ENCODE results near the gene C1QL1.
A peak's percentile ranks its signal among the peaks of the same experiment; 100 is the strongest.

C1QL1 gene

DNA sequence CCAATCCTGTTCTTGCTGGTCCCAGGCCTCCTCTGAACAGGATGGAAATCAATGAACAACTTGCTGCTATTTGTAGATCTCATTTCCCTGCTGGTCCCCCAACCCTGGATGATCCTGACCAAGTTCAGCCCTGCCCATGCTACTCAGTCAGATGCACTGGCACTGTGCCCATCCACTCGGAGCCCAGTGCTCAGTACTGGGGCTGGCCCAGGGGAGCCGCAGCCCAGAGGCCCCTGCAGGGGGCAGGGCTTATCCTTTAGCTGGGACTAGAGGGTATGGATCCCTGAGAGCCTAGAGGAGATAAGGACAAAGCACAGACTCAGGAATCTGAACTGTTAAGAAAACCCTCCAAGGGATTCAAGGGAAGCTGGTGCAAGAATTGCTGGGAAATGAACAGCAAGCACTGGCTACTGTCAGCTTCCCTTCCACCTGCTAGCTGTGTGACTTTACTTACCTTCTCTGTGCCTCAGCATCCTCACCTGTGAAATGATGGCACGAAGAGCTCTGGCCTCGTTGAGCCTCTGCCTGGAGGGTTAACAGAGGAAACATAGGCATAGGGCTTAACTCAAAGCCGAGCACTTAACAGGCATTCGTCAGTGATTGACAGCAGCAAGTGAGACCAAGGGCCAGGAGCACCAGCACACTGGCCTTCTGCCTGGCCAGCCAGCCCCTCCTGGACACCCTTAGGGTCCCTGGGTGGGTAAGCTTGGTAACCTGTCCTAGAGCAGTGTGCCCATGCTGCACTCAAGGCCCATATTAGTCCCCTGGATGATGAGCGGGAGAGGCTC lies 29.8 kb upstream of the C1QL1 start:
- no peak for DNase-seq (ENCODE audit: low spot score in 2 of 2)
- ATAC-seq, result no peak
- Mint-ChIP-seq H3K27ac (no peak overlapping the region), H3K36me3 (no peaks in the 10 kb centered on the region), H3K9me3 (peaks cover 3% of the 10 kb centered on the region), H3K4me1 (peaks cover 4% of the 10 kb centered on the region), H3K4me3 (no peak overlapping the region)

DNA sequence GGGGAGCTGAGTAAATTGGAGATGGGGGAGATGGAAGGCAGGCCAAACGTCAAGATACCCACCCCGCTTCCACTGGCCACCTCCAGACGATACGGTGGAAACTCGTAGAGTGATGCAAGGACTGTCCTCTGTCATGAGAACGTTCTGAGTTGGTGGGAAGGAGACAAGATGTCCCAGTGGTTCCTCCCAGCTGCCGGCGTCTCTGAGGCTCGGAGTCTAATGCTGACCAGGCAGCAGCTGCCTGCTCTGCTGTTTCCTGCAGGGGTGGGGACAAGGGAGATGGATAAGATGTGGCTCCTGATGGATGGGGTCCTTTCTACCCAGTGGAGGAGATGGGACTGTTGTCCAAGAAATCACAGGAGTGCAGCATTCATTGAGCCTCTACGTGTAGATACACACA lies 28.2 kb upstream of the C1QL1 start:
- H3K27ac Mint-ChIP-seq, result no peak overlapping the region
- H3K36me3 Mint-ChIP-seq, result no peaks in the 10 kb centered on the region
- peaks cover 4% of the 10 kb centered on the region for H3K4me1 Mint-ChIP-seq
- no peak for ATAC-seq
- H3K4me3 Mint-ChIP-seq, result no peak overlapping the region
- no peak for DNase-seq (ENCODE audit: low spot score in 2 of 2)
- H3K9me3 Mint-ChIP-seq, result peaks cover 3% of the 10 kb centered on the region

DNA sequence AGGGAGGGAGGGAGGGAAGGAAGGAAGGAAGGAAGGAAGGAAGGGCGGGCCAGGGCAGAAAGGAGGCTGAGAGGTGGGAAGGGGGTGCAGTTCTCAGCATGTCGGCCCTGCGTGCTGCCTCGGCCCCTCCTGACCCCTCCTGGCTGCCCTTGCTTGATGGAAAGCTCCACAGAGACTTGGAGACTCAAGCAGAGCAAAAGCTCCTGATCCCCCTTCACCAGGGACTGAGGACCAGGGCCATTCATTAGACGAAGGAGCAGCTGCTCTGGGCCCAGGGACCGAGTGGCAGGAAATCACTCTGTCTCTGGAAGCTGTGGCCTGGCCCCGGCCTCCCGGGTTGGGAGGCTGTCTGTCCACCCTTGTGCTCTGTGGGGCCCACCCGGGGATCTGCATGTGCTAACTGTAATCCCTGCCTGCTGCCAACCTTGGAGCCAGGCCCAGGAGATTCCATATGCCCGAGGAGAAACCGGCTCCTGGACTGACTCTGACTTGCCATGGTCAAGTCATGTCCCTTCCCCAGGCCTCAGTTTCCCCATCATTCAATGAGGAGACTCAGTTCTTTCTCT lies 27.4 kb upstream of the C1QL1 start:
- H3K9me3 Mint-ChIP-seq, result peaks cover 3% of the 10 kb centered on the region

DNA sequence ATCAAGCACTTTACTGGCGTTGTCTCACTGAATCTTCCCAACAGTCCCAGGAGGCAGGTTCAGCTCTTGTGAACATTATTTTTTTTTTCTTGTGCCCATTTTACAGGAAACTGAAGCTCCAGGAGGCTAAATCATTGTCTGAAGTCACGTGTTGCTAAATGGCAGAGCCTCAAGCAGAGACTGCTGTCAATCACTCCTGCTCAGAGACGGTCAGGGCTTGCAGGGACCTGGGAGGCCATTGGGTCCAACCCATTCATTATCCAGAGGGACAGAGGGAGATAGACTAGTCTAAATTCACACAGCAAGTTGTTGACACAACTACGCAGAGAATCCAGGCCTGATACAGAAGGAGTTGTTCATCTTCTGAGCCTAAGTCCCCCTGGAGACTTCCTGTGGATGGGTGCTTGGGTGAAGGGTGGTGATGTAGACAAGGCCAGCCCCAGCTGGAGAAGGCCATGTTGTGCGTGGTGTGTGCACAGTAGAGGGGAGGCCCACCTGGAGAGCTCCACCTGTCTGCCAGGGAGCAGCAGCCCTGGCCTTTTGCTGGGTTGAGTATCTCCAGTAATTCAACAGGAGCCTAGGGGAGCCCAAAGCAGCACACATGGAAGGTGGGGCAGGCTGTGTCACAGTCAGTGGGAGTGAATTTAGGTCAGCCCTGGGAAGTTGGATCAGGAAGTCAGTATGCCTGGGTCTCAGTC lies 24.3 kb upstream of the C1QL1 start:
- peaks cover 4% of the 10 kb centered on the region for H3K4me1 Mint-ChIP-seq
- DNase-seq (ENCODE audit: low spot score in 2 of 2) (no peak), ATAC-seq (no peak)
- no peaks in the 10 kb centered on the region for H3K36me3 Mint-ChIP-seq
- no peak overlapping the region for H3K27ac Mint-ChIP-seq
- no peaks in the 10 kb centered on the region for H3K9me3 Mint-ChIP-seq
- H3K4me3 Mint-ChIP-seq, result no peak overlapping the region

More for the DNA sequence above, 27.4 kb upstream of the C1QL1 start:
- Mint-ChIP-seq H3K4me1 (peaks cover 4% of the 10 kb centered on the region), H3K27ac (no peak overlapping the region), H3K36me3 (no peaks in the 10 kb centered on the region), H3K4me3 (no peak overlapping the region)
- DNase-seq (ENCODE audit: low spot score in 2 of 2), result no peak
- no peak for ATAC-seq

DNA sequence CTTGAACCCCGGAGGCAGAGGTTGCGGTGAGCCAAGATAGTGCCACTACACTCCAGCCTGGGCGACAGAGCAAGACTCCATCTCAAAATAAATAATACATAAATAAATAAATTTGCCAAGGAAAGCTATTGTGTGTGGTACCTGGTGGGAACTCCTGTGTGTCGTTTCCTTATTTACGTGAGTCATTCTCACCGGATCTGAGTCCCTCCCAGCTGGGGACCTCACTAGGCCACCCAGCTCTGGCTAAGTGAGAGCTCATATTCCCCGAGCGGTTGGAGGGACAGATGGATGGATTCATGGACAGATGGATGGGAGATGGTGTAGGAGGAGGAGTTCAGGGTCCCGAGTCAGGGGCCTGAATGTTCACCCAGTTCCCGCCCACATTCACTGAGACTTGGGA lies 22.9 kb upstream of the C1QL1 start:
- Mint-ChIP-seq H3K9me3 (no peaks in the 10 kb centered on the region), H3K4me1 (peaks cover 4% of the 10 kb centered on the region), H3K27ac (no peak overlapping the region), H3K36me3 (no peaks in the 10 kb centered on the region), H3K4me3 (no peak overlapping the region)
- ATAC-seq (no peak), DNase-seq (ENCODE audit: low spot score in 2 of 2) (no peak)

DNA sequence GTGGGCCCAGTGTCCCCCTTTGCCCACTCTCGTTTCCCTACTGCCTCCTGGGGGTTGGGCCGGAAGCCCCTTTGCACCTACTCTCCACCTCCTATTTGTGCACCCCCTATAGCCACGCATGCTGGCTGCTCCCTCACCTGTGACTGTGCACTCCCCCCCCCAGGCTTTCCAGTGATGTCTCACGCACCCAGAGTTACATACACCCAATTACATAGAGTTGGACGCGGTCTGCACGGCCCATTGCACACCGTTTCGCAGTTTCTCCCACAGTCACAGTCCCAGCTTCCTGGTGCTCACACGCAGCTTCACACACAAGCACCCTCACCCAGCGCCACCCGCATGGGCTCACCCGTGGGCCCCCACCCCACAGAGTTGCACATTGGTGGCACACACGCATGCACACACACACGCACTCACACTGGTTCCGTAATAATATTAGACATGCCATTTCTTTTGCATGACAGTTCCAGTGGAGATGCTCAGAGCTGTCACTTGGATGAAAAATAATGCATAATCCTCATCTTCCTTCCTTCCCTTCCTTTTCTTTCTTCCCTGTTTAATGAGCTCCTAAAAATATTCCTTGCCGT lies 21.5 kb upstream of the C1QL1 start:
- Mint-ChIP-seq H3K36me3 (peaks cover 9% of the 10 kb centered on the region), H3K27ac (peak overlapping the region; percentile 53), H3K4me1 (no peaks in the 10 kb centered on the region), H3K9me3 (no peaks in the 10 kb centered on the region), H3K4me3 (no peak overlapping the region)
- DNase-seq (ENCODE audit: low spot score in 2 of 2), result no peak
- no peak for ATAC-seq

DNA sequence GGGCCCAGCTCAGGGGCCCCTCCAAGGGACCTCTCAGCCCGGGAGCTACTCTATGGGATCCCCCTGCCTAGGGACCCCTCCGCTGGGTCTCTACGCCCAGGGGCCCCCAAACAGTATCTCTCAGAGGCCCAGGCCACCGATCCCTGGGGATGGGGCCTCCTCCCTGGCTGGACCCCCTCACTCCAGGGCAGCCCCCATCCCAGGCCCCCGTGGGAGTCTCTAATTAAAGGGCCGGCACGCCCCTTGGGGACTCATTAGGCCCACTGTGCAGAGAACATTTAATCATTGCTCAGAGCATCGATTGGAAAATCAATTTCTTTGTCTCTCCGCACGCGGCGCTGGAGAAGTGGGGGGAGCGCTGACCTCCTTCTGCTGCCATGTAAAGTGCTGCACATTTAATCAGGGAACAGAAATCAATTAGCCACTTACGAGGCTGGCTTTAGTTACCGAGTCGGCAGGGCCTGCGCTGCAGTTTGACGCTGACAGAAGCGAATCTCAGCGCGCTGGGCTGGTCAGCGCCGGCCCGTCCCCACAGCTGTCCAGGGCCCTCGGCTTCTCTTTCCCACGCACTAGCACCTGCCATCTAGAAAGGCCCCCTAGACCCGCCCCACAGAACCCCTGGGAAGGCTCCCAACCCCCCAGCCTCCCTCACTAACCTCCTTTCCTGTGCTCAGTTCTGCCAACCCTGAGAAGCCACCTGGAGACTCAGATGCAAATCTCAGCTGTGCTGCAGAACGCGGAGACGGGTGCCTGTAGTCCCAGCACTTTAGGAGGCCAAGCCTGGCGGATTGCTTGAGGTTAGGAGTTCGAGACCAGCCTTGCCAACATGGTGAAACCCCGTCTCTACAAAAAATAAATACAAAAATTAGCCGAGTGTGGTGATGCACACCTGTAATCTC lies 20.2 kb upstream of the C1QL1 start:
- H3K4me3 Mint-ChIP-seq, result no peak overlapping the region
- ATAC-seq, result no peak
- H3K4me1 Mint-ChIP-seq, result no peaks in the 10 kb centered on the region
- H3K27ac Mint-ChIP-seq, result no peak overlapping the region
- DNase-seq (ENCODE audit: low spot score in 2 of 2), result no peak
- no peaks in the 10 kb centered on the region for H3K9me3 Mint-ChIP-seq
- H3K36me3 Mint-ChIP-seq, result peaks cover 16% of the 10 kb centered on the region

DNA sequence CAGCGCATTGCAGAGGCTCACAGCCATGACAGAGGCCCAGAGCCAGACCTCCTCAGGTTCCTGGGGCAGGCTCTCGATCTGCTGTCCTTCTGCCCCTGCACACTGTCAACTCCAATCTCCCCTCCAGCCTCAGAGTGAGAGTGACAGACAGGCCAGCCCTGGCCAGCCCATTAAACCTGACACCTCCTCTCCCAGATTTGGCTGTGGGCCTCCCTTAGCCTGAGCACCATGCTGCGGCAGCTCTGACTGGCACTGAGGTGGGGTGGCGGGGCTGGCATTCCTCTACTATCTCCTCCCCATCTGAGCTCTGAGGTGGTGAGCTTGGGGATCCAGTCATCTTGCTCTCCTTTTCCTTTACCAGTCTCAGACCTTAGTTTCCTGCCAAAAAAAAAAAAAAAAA lies 15.5 kb upstream of the C1QL1 start:
- Mint-ChIP-seq H3K9me3 (no peaks in the 10 kb centered on the region), H3K36me3 (peaks cover 23% of the 10 kb centered on the region), H3K27ac (peak overlapping the region; percentile 26), H3K4me1 (no peaks in the 10 kb centered on the region), H3K4me3 (no peak overlapping the region)
- ATAC-seq (no peak), DNase-seq (ENCODE audit: low spot score in 2 of 2) (no peak)

DNA sequence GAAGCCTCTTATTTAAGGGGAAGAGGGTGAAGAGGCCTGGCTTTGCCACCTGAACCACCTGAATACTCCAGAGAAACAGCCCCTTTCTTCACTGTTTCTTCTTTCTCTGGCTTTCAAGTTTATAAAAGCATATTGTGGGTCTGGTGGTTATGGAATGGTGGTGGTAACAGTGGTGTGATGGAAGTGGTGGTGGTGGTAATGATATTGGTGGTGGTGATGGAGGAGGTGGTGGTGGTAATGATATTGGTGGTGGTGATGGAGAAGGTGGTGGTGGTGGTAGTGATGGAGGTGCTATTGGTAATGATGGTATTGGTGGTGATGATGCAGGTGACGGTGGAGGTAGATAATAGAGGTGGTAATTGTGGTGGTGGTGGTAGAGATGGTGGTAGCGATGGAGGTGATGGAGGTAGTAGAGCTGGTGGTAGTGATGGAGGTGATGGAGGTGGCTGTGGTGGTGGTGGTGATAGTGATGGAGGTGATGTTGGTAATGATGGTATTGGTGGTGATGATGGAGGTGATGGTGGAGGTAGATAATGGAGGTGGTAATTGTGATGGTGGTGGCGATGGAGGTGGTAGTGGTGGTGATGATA lies 14.1 kb upstream of the C1QL1 start:
- Mint-ChIP-seq H3K36me3 (peaks cover 23% of the 10 kb centered on the region), H3K27ac (no peak overlapping the region)
- no peak for ATAC-seq

DNA sequence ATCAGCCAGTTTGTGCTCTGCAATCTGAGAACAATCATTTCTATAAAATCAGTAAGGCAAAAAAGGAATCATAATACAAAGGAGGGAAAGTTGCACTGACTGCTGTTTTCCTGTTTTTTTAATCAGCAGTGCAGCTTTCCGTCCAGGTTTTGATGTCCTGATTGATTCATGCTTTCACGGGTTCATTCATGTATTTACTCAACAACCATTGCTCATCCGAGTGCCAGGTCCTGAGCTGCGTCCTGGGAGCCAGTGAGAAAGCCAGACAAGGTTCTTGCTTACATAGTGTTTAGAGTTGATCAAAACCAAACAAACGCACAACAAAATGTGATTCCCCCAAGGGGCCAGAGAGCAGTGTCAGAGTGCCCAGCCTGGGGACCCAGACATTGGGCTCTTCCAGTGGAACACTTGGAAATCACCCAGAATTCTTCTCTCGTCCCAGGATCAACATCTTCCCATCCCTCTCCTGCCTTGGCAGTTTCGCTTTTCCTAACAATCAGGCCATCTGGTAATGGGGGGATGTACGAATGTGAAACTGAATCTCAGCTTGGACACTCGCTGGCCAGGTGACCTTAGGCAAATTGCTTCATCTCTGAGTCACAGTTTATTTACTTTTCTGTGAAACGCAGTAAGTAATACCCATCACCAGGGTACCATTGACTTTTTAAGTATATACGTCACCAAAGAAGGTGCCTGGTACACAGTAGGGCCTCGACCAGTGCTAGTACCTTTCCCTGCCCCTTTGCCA lies 13.3 kb upstream of the C1QL1 start:
- peak; percentile 63 for ATAC-seq
- no peak for DNase-seq (ENCODE audit: low spot score in 2 of 2)
- Mint-ChIP-seq H3K4me3 (no peak overlapping the region), H3K27ac (no peak overlapping the region), H3K4me1 (no peaks in the 10 kb centered on the region), H3K9me3 (no peaks in the 10 kb centered on the region), H3K36me3 (peaks cover 23% of the 10 kb centered on the region)

More for the DNA sequence above, 14.1 kb upstream of the C1QL1 start:
- DNase-seq (ENCODE audit: low spot score in 2 of 2), result no peak
- Mint-ChIP-seq H3K4me1 (no peaks in the 10 kb centered on the region), H3K4me3 (no peak overlapping the region), H3K9me3 (no peaks in the 10 kb centered on the region)

DNA sequence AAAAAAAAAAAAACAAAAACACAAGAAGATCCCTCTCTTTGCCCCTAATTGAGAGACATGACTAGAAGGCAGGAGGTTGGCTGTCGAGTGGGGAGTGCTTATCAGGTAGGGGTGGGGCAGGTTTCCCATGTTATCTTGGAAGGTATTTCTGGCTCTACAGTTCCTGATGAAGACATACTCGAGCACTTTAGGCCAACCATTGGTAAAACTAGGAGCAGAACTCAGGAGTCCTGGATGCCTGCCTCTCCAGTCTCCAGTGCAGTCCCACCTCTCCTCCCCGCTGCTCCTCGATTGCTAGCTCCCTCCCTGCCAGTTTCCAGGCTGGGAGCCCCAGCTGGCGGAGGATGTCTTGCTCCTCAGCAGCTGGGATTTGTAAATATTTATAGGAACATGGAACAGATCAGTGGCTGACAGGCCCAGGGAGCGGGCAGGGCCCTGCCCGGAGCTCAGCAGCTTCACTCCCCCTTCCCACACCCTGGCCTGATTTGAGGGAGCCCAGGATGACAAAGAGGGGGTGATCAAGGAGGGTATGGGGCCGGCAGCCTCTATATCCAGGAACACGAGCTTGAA lies 11.4 kb upstream of the C1QL1 start:
- no peak for DNase-seq (ENCODE audit: low spot score in 2 of 2)
- Mint-ChIP-seq H3K9me3 (no peaks in the 10 kb centered on the region), H3K4me1 (no peaks in the 10 kb centered on the region), H3K36me3 (peaks cover 14% of the 10 kb centered on the region), H3K27ac (no peak overlapping the region), H3K4me3 (no peak overlapping the region)
- ATAC-seq, result no peak

DNA sequence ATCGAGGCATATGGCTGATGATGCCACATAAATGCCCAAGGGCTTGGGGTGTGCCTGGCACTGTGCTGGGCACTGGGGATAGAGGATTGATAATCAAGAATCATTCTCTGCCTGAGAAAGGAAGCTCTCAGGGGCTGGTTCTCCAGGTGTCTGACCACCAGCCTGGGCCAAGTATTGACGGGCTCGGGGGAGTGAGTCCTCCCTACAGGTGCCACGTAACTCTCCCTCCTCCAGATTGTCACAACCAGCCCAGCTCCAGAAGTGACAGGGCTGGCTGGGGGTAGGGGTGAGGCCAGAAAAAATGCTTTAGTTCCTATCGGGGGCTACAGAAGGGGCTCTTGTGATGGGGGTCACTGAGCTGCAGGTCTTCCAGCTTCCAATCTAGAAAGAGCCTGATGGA lies 10.7 kb upstream of the C1QL1 start:
- DNase-seq (ENCODE audit: low spot score in 2 of 2), result no peak
- Mint-ChIP-seq H3K4me1 (no peaks in the 10 kb centered on the region), H3K36me3 (peaks cover 11% of the 10 kb centered on the region), H3K9me3 (no peaks in the 10 kb centered on the region), H3K27ac (no peak overlapping the region), H3K4me3 (no peak overlapping the region)
- no peak for ATAC-seq

DNA sequence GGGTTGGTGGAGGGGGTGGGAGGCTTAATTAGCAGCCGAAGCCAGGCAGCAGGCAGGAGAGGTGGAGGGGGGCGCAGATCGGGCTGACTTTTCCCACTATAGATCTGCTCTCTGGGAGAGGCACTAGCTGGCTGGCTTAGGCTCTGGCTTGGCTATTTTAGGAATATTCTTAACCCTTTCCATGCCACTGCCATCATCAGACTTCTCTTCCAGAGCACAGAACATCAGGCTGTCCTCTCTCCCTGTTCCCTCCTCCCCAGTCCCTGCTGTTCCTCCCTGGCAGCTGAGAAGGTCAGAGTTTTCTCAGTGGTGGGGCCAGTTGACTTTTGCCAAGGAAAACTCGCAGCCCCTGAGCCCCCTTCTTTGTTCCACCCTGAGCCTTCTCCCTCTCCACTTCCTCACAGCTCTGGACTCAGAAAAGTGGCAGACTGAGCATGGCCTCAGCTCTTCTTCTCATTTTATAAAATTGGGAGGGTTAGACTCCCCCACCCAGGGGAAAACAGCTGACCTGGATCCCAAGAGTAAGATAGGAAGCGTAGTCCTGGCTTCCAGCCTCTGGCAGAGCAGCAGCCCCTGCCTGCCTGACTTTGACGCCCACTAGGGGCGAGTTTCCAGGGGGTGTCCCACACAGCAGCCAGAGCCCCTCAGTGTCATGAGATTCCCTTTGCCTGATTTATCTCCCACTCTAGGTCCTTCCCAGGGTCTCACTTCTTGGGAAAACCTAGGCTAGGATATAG lies 9.9 kb upstream of the C1QL1 start:
- no peak for ATAC-seq
- H3K4me1 Mint-ChIP-seq, result no peaks in the 10 kb centered on the region
- H3K27ac Mint-ChIP-seq, result no peak overlapping the region
- no peaks in the 10 kb centered on the region for H3K9me3 Mint-ChIP-seq
- no peak overlapping the region for H3K4me3 Mint-ChIP-seq
- H3K36me3 Mint-ChIP-seq, result peaks cover 7% of the 10 kb centered on the region
- DNase-seq (ENCODE audit: low spot score in 2 of 2), result no peak

Measured in stimulated activated effector memory CD8-positive, alpha-beta T cell treated with anti-CD3 and anti-CD28 coated beads, Interleukin-12 subunit alpha, Interleukin-12 subunit beta, amount 100 ng/mL, for 72 hours (primary cell).